HEK293 (cell line): ENCODE results near the gene USP44.
A peak's percentile ranks its signal among the peaks of the same experiment; 100 is the strongest.

Experiments
- FEZF1 ChIP-seq: fragments of 450-650 bp; formaldehyde crosslinking; IDR thresholded peaks from 2 replicates; pipeline ENCODE4 v1.5.1; 2016; ENCODE audit warnings: missing biosample characterization, missing genetic modification characterization
- GLI2 ChIP-seq: fragments of 450-650 bp; formaldehyde crosslinking; IDR thresholded peaks from 2 replicates; pipeline ENCODE4; 2017; ENCODE audit warnings: missing biosample characterization, missing genetic modification characterization, low read depth, borderline replicate concordance
- IKZF3 ChIP-seq: fragments of 450-650 bp; IDR thresholded peaks from 2 replicates; pipeline ENCODE4 v1.5.0; 2018; ENCODE audit warnings: missing biosample characterization, mild to moderate bottlenecking, missing genetic modification characterization, moderate library complexity
- KLF16 ChIP-seq: fragments of 450-650 bp; formaldehyde crosslinking; IDR thresholded peaks from 2 replicates; pipeline ENCODE4 v1.5.1; 2017; ENCODE audit warnings: missing biosample characterization, missing genetic modification characterization
- OSR2 ChIP-seq: fragments of 450-650 bp; formaldehyde crosslinking; IDR thresholded peaks from 2 replicates; pipeline ENCODE4 v1.5.1; 2016; ENCODE audit warnings: missing biosample characterization, missing genetic modification characterization
- TCF7L2 ChIP-seq: IDR thresholded peaks from 2 replicates; pipeline ENCODE4 v1.6.1; 2011; ENCODE audit warnings: low read depth, mild to moderate bottlenecking, inconsistent platforms, low read length, moderate library complexity, borderline replicate concordance
- TRIM28 ChIP-seq: IDR thresholded peaks from 2 replicates; pipeline ENCODE4 v1.6.1; 2011; ENCODE audit warnings: low read length, control low read depth, borderline replicate concordance
- WT1 ChIP-seq: fragments of 450-650 bp; formaldehyde crosslinking; IDR thresholded peaks from 2 replicates; pipeline ENCODE4 v1.5.1; 2016; ENCODE audit warnings: missing biosample characterization, missing genetic modification characterization
- ZBTB17 ChIP-seq: fragments of 450-650 bp; formaldehyde crosslinking; IDR thresholded peaks from 2 replicates; pipeline ENCODE4 v1.5.1; 2016; ENCODE audit warnings: missing biosample characterization, missing genetic modification characterization
- ZNF10 ChIP-seq: fragments of 450-650 bp; formaldehyde crosslinking; IDR thresholded peaks from 2 replicates; pipeline ENCODE4 v1.5.1; 2017; ENCODE audit warnings: missing biosample characterization, missing genetic modification characterization
- ZNF184 ChIP-seq: fragments of 450-650 bp; IDR thresholded peaks from 2 replicates; pipeline ENCODE4 v1.5.1; 2018; ENCODE audit warnings: missing biosample characterization, mild to moderate bottlenecking, missing genetic modification characterization
- ZNF23 ChIP-seq: fragments of 450-650 bp; formaldehyde crosslinking; IDR thresholded peaks from 2 replicates; pipeline ENCODE4 v1.5.1; 2016; ENCODE audit warnings: missing biosample characterization, missing genetic modification characterization, borderline replicate concordance
- ZNF514 ChIP-seq: fragments of 450-650 bp; formaldehyde crosslinking; IDR thresholded peaks from 2 replicates; pipeline ENCODE4 v1.5.1; 2016; ENCODE audit warnings: missing biosample characterization, missing genetic modification characterization
- ZNF585B ChIP-seq: fragments of 450-650 bp; formaldehyde crosslinking; IDR thresholded peaks from 2 replicates; pipeline ENCODE4 v1.5.1; 2016; ENCODE audit warnings: missing biosample characterization, missing genetic modification characterization
- ZNF610 ChIP-seq: fragments of 450-650 bp; formaldehyde crosslinking; IDR thresholded peaks from 2 replicates; pipeline ENCODE4 v1.5.1; 2016; ENCODE audit warnings: missing biosample characterization, missing genetic modification characterization, borderline replicate concordance
- ZNF626 ChIP-seq: fragments of 450-650 bp; sonication (Bioruptor Pico); formaldehyde crosslinking; IDR thresholded peaks from 2 replicates; pipeline ENCODE4 v1.5.1; 2018; ENCODE audit warnings: missing biosample characterization, missing genetic modification characterization, inconsistent platforms
- ZNF843 ChIP-seq: fragments of 450-650 bp; formaldehyde crosslinking; IDR thresholded peaks from 2 replicates; pipeline ENCODE4 v1.5.1; 2016; ENCODE audit warnings: missing biosample characterization, missing genetic modification characterization
- TF ChIP-seq, protein P1 (sequence below): fragments of 450-650 bp; formaldehyde crosslinking; IDR thresholded peaks from 2 replicates; pipeline ENCODE4 v1.5.1; 2016; ENCODE audit warnings: missing biosample characterization, missing genetic modification characterization, borderline replicate concordance
- TF ChIP-seq, protein P2 (sequence below): fragments of 450-650 bp; formaldehyde crosslinking; IDR thresholded peaks from 2 replicates; pipeline ENCODE4 v1.5.1; 2017; ENCODE audit warnings: missing biosample characterization, missing genetic modification characterization
- TF ChIP-seq, protein P3 (sequence below): fragments of 450-650 bp; formaldehyde crosslinking; IDR thresholded peaks from 2 replicates; pipeline ENCODE4 v1.5.1; 2016; ENCODE audit warnings: missing biosample characterization, missing genetic modification characterization
- TF ChIP-seq, protein P4 (sequence below): fragments of 450-650 bp; IDR thresholded peaks from 2 replicates; pipeline ENCODE4 v1.5.1; 2018; ENCODE audit warnings: missing biosample characterization, mild to moderate bottlenecking, missing genetic modification characterization
- TF ChIP-seq, protein P5 (sequence below): fragments of 450-650 bp; formaldehyde crosslinking; IDR thresholded peaks from 2 replicates; pipeline ENCODE4 v1.5.1; 2017; ENCODE audit warnings: missing biosample characterization, missing genetic modification characterization
- TF ChIP-seq, protein P6 (sequence below): fragments of 450-650 bp; formaldehyde crosslinking; IDR thresholded peaks from 2 replicates; pipeline ENCODE4 v1.5.1; 2016; ENCODE audit warnings: missing biosample characterization, missing genetic modification characterization

Gene USP44

DNA sequence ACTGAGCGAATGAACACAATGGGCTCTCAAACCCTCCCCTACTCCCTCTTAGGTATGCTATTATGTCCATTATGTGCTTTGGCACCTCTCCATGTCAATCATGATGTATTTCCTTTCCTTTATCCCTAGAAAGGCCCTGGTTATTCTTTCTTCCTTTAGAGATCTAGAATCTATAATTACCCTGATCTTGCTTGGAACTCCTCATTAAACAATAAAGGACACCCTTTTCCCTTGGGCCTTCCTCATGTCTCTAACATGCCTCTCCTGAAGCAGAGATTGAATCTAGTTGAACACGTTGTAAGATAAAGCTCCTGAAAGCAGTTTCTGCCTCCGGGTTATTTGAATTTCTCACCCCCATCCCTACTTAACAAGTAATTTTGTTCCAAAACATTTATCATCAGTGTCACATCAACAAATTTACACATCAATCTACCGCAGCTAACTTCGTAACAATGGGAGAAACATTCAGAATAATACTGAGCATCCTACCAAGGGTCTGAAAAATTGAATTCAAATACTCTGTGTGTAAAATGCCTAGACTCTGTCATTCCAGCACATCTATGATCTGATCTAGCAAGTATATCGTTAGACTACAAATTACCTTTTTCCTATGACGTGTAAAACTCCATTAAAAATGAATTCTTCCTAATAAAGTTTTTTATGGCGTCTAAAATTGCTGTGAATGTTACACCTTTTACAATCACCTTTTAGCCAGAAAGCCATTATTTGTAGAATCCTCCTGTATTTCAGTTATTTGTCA is 5.4 kb downstream of the USP44 start (continued):
- TF ChIP-seq, protein P1, sequence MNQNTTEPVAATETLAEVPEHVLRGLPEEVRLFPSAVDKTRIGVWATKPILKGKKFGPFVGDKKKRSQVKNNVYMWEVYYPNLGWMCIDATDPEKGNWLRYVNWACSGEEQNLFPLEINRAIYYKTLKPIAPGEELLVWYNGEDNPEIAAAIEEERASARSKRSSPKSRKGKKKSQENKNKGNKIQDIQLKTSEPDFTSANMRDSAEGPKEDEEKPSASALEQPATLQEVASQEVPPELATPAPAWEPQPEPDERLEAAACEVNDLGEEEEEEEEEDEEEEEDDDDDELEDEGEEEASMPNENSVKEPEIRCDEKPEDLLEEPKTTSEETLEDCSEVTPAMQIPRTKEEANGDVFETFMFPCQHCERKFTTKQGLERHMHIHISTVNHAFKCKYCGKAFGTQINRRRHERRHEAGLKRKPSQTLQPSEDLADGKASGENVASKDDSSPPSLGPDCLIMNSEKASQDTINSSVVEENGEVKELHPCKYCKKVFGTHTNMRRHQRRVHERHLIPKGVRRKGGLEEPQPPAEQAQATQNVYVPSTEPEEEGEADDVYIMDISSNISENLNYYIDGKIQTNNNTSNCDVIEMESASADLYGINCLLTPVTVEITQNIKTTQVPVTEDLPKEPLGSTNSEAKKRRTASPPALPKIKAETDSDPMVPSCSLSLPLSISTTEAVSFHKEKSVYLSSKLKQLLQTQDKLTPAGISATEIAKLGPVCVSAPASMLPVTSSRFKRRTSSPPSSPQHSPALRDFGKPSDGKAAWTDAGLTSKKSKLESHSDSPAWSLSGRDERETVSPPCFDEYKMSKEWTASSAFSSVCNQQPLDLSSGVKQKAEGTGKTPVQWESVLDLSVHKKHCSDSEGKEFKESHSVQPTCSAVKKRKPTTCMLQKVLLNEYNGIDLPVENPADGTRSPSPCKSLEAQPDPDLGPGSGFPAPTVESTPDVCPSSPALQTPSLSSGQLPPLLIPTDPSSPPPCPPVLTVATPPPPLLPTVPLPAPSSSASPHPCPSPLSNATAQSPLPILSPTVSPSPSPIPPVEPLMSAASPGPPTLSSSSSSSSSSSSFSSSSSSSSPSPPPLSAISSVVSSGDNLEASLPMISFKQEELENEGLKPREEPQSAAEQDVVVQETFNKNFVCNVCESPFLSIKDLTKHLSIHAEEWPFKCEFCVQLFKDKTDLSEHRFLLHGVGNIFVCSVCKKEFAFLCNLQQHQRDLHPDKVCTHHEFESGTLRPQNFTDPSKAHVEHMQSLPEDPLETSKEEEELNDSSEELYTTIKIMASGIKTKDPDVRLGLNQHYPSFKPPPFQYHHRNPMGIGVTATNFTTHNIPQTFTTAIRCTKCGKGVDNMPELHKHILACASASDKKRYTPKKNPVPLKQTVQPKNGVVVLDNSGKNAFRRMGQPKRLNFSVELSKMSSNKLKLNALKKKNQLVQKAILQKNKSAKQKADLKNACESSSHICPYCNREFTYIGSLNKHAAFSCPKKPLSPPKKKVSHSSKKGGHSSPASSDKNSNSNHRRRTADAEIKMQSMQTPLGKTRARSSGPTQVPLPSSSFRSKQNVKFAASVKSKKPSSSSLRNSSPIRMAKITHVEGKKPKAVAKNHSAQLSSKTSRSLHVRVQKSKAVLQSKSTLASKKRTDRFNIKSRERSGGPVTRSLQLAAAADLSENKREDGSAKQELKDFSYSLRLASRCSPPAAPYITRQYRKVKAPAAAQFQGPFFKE (tag by site-specific recombination) = no peak
- TF ChIP-seq GLI2 (tag by site-specific recombination) = no peak
- no peak for TF ChIP-seq ZNF585B (tag by site-specific recombination)
- TF ChIP-seq, protein P2, sequence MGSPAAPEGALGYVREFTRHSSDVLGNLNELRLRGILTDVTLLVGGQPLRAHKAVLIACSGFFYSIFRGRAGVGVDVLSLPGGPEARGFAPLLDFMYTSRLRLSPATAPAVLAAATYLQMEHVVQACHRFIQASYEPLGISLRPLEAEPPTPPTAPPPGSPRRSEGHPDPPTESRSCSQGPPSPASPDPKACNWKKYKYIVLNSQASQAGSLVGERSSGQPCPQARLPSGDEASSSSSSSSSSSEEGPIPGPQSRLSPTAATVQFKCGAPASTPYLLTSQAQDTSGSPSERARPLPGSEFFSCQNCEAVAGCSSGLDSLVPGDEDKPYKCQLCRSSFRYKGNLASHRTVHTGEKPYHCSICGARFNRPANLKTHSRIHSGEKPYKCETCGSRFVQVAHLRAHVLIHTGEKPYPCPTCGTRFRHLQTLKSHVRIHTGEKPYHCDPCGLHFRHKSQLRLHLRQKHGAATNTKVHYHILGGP (tag by site-specific recombination) = peak; percentile 91
- no peak for TF ChIP-seq KLF16
- TF ChIP-seq OSR2 (tag by site-specific recombination) = peak; percentile 78
- peak; percentile 35; the same call in 1 of the 2 replicates for TF ChIP-seq ZNF610 (tag by site-specific recombination)
- TF ChIP-seq ZNF10 (tag by site-specific recombination) = 0 out of 2 replicates have a peak, but pooled peaks have one; percentile 11
- no peak for TF ChIP-seq ZNF23 (tag by site-specific recombination)
- 0 out of 2 replicates have a peak, but pooled peaks have one; percentile 22 for TF ChIP-seq TCF7L2
- TF ChIP-seq, protein P3, sequence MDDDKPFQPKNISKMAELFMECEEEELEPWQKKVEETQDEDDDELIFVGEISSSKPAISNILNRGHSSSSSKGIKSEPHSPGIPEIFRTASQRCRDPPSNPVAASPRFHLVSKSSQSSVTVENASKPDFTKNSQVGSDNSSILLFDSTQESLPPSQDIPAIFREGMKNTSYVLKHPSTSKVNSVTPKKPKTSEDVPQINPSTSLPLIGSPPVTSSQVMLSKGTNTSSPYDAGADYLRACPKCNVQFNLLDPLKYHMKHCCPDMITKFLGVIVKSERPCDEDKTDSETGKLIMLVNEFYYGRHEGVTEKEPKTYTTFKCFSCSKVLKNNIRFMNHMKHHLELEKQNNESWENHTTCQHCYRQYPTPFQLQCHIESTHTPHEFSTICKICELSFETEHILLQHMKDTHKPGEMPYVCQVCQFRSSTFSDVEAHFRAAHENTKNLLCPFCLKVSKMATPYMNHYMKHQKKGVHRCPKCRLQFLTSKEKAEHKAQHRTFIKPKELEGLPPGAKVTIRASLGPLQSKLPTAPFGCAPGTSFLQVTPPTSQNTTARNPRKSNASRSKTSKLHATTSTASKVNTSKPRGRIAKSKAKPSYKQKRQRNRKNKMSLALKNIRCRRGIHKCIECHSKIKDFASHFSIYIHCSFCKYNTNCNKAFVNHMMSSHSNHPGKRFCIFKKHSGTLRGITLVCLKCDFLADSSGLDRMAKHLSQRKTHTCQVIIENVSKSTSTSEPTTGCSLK (tag by site-specific recombination) = no peak
- TF ChIP-seq IKZF3 = peak; percentile 47; the same call in 1 of the 2 replicates
- TF ChIP-seq ZNF626 (tag by site-specific recombination) = no peak
- TF ChIP-seq ZNF843 (tag by site-specific recombination) = peak; percentile 82
- TF ChIP-seq, protein P4, sequence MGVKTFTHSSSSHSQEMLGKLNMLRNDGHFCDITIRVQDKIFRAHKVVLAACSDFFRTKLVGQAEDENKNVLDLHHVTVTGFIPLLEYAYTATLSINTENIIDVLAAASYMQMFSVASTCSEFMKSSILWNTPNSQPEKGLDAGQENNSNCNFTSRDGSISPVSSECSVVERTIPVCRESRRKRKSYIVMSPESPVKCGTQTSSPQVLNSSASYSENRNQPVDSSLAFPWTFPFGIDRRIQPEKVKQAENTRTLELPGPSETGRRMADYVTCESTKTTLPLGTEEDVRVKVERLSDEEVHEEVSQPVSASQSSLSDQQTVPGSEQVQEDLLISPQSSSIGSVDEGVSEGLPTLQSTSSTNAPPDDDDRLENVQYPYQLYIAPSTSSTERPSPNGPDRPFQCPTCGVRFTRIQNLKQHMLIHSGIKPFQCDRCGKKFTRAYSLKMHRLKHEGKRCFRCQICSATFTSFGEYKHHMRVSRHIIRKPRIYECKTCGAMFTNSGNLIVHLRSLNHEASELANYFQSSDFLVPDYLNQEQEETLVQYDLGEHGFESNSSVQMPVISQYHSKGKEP (tag by site-specific recombination) = 0 out of 2 replicates have a peak, but pooled peaks have one; percentile 19
- TF ChIP-seq, protein P5, sequence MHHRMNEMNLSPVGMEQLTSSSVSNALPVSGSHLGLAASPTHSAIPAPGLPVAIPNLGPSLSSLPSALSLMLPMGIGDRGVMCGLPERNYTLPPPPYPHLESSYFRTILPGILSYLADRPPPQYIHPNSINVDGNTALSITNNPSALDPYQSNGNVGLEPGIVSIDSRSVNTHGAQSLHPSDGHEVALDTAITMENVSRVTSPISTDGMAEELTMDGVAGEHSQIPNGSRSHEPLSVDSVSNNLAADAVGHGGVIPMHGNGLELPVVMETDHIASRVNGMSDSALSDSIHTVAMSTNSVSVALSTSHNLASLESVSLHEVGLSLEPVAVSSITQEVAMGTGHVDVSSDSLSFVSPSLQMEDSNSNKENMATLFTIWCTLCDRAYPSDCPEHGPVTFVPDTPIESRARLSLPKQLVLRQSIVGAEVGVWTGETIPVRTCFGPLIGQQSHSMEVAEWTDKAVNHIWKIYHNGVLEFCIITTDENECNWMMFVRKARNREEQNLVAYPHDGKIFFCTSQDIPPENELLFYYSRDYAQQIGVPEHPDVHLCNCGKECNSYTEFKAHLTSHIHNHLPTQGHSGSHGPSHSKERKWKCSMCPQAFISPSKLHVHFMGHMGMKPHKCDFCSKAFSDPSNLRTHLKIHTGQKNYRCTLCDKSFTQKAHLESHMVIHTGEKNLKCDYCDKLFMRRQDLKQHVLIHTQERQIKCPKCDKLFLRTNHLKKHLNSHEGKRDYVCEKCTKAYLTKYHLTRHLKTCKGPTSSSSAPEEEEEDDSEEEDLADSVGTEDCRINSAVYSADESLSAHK = peak; percentile 92
- TF ChIP-seq ZNF514 (tag by site-specific recombination) = no peak
- peak; percentile 53 for TF ChIP-seq ZBTB17 (tag by site-specific recombination)
- peak; percentile 95 for TF ChIP-seq WT1 (tag by site-specific recombination)
- TF ChIP-seq FEZF1 (tag by site-specific recombination) = peak; percentile 70
- TF ChIP-seq, protein P6, sequence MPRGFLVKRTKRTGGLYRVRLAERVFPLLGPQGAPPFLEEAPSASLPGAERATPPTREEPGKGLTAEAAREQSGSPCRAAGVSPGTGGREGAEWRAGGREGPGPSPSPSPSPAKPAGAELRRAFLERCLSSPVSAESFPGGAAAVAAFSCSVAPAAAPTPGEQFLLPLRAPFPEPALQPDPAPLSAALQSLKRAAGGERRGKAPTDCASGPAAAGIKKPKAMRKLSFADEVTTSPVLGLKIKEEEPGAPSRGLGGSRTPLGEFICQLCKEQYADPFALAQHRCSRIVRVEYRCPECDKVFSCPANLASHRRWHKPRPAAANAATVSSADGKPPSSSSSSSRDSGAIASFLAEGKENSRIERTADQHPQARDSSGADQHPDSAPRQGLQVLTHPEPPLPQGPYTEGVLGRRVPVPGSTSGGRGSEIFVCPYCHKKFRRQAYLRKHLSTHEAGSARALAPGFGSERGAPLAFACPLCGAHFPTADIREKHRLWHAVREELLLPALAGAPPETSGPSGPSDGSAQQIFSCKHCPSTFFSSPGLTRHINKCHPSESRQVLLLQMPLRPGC (tag by site-specific recombination) = peak; percentile 28; the same call in 1 of the 2 replicates
- TF ChIP-seq ZNF184 (tag by site-specific recombination) = 0 out of 2 replicates have a peak, but pooled peaks have one; percentile 21
- peak; percentile 58; the same call in 1 of the 2 replicates for TF ChIP-seq TRIM28
